DMS53 (cell line): ENCODE measurements around the gene SCYL3.
A peak's percentile ranks its signal among the peaks of the same experiment; 100 is the strongest.
"Not testable (repeated sequence)": the region's sequence is repeated elsewhere in the genome, so short reads cannot be mapped to it uniquely, and the experiment has no call there.

Source experiments
- DNase-seq: peaks from one replicate; lab custom pipeline; 2025; lab: John Stamatoyannopoulos, UW

Gene SCYL3

GRCh38 chr1:169893645-169894423 is at the start of gene SCYL3:
Gene SCYL3, minus strand, starts transcription at chr1:169893896. Its CDS starts 5,056 bp downstream, at chr1:169888840.
- DNase-seq = peak; percentile 98

GRCh38 chr1:169941982-169942830 is 48.5 kb upstream of the SCYL3 start:
- peak; percentile 68 for DNase-seq

- peak; percentile 30 for DNase-seq
These were observed 40.5 kb upstream of the SCYL3 start for GRCh38 chr1:169933984-169934725.

- DNase-seq = no peak
These were observed 38.1 kb upstream of the SCYL3 start for GRCh38 chr1:169931795-169932231.

- no peak for DNase-seq
These were observed 35.5 kb upstream of the SCYL3 start for GRCh38 chr1:169929210-169929526.

GRCh38 chr1:169928438-169929209 is 34.9 kb upstream of the SCYL3 start:
- DNase-seq = peak; percentile 74

GRCh38 chr1:169925505-169926482 is 32.1 kb upstream of the SCYL3 start:
- DNase-seq = peak; percentile 26

- no peak for DNase-seq
These were observed 31.1 kb upstream of the SCYL3 start for GRCh38 chr1:169924829-169925228.

- no peak for DNase-seq
These were observed 30.4 kb upstream of the SCYL3 start for GRCh38 chr1:169924063-169924462.

GRCh38 chr1:169921080-169921479 is 27.4 kb upstream of the SCYL3 start:
- DNase-seq = no peak

GRCh38 chr1:169918927-169919326 is 25.2 kb upstream of the SCYL3 start:
- no peak for DNase-seq

GRCh38 chr1:169918220-169918619 is 24.5 kb upstream of the SCYL3 start:
- DNase-seq = not testable (repeated sequence)

GRCh38 chr1:169915150-169915549 is 21.5 kb upstream of the SCYL3 start:
- DNase-seq = no peak

GRCh38 chr1:169914531-169914930 is 20.8 kb upstream of the SCYL3 start:
- DNase-seq = no peak

GRCh38 chr1:169909499-169909898 is 15.8 kb upstream of the SCYL3 start:
- no peak for DNase-seq

GRCh38 chr1:169906938-169907337 is 13.2 kb upstream of the SCYL3 start:
- DNase-seq = no peak

GRCh38 chr1:169904834-169905233 is 11.1 kb upstream of the SCYL3 start:
- DNase-seq = no peak

- no peak for DNase-seq
These were observed 9.1 kb upstream of the SCYL3 start for GRCh38 chr1:169902751-169903150.

GRCh38 chr1:169901115-169901514 is 7.4 kb upstream of the SCYL3 start:
- DNase-seq = no peak

GRCh38 chr1:169900571-169900970 is 6.9 kb upstream of the SCYL3 start:
- no peak for DNase-seq
